Measurements from ENCODE around the gene MARCHF6.
"Not testable (repeated sequence)": the region's sequence is repeated elsewhere in the genome, so short reads cannot be mapped to it uniquely, and the experiment has no call there.

MARCHF6 gene

DNA sequence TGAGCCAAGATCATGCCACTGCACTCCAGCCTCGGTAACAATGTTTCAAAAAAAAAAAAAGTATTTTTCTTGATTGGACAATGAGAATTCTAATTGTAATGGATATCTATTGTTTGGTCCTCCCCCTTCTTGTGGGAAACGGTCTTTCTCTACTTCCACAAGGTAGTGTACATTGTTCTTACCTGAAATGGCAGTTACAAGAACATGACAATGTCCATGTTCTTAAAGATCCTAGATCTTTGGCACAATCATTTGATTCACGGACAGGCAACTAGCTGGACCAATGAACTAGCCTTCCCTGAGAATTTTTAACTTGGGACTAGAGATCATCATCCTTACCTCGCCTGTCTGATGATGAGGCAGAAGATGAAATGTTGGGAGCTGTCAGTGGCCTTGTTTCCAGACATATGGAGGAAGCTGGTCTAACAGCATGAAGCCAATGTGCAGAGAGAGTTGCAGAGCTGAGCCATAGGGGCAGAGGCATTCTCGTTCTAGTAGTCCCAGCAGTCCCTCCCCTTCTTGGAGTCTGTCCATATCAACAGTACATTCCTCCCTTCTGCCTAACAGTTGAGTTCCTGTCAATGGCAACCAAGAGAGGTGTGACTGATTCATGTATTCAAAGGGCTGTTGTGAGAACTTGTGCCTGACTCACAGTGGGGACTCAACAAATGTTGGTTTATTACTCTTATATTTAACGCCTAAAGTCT, 2.1 kb upstream of the MARCHF6 start:
- DNase-seq (ENCODE audit: low read depth in 2 of 2), result no peak

DNA sequence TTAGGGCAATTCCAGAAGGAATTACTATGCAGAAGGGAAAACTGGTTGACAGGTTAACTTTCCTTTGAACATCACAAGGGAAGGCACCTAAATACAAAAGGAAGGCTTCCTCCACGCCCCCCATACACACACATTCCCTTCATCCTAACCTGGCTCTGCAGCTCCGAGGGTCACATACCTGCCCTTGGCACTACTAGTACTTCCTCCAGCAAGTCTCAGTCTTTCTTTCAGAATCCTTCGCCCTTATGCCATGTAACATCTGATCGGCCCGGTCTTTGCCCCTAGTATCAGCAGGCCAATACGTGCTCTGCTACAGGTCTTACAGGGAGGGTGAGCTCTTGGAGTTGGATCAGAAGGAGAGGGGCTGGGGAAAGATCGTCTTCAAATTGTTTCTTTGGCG, 1.6 kb upstream of the MARCHF6 start:
- no peak for DNase-seq (ENCODE audit: low read depth in 2 of 2)

DNA sequence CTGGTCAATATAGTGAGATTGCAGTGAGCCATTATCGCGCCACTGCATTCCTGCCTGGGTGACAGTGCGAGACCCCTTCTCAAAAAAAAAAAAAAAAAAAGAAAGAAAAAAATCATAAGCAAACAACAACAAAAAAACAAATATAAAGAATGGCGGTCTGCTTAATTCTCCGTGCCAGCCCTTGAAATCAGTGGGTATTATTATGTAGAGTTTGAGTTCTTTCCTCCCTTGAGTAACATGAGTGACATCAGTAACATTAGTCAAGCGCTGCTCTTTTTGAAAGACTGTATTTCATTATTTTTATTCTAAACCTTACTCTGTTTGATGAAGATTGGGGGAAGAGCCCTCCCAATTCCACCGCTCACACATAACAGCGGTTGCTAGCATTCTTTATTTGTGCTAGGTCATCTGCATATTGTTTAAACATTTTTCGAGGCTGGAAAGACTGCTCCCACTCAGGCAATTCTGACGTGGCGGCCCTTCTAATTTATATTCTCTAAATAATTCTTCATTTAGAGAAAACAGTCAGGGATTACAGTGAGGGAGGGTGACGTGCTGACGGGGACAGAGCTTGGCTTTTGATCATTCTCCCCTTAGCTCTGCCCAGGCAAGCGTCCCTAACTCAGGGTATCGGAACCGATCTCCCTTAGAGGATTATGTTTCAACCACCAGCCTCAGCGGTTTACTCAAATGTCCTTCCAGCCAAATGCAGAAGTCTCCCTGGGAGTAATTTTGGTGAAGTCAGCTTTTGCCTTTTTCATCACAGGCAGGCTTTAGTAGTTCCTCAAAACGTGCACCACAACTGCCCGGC, 860 bp upstream of the MARCHF6 start:
- DNase-seq (ENCODE audit: low read depth in 2 of 2), result no peak

DNA sequence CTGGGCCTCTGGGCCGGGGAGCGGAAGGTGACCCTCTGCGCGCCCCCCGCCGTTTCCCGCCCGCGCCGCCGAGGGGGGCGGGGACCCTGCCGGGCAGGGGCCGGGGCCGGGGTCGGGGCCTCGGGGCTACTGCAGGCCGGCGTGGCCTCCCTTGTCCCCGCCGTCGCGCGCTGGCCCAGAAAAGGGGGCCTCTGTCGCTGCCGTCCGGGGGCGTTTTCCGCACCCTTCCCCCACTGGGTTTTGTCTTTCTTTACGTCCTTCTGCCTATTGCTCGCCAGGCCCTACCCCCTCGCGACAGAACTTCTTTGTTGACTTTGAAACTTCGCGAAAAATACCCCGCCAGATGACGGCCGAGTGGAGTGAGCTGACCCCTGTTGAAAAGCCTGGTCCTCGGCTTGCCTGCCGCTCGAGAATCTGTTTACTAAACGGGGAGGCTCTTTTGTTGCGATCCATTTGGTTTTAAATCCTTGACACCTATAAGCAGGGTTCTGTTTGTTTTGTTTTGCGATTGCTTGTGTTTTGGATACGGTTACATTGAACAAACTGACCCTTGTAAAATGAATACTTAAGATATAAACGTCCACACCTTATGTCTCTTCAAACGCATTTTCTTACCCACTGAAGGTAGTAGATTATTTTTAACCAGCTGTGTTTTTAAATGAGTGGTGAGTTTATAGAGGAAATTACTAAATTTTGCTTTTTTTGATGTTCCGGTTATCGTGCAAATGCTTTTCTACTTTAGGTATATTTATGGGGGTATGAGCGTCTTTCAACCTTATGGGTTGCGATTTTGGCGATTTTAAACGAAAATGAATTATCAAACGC, 765 bp downstream of the MARCHF6 start:
- no peak for DNase-seq (ENCODE audit: low read depth in 2 of 2)

DNA sequence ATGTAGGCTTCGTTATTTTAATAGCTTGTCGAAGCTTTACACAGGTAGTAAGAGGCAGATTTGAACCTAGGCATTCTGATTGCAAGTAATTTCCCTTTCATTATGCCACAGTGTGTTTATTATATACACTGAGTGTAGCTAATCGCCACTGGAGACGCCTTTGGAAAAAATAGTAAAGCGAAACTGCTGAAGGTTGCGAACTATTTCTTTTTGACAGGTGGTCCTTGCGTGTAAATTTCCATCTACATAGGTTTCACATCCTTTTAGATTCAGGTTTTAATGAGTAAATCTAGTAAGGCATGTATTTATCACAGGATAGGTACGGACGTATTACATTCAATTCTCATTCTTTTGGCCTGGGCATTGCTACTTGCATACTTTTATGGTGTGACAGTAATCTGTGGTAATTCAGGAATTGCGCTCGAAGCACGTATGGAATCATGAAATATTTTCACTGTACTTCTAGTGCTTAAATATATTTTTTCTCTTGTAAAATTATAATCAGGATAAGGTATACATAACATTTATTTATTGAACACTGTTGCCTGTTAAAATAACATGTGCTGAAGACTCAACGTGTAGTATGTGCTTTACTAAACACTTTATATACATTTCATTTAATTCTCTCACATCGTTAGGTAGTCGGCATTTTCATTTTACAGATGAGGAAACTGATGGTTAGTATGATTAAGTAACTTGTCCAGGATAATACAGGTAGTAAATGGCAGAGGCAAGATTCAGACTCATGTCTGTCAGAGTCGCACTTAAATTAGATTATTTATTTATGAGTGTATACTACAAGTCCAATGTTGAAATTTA, 1.8 kb downstream of the MARCHF6 start:
- no peak for DNase-seq (ENCODE audit: low read depth in 2 of 2)

GRCh38 chr5:10358999-10359398, 5.5 kb downstream of the MARCHF6 start:
- no peak for DNase-seq (ENCODE audit: low read depth in 2 of 2)

- DNase-seq (ENCODE audit: low read depth in 2 of 2), result no peak
Observed at GRCh38 chr5:10360686-10361085, 7.2 kb downstream of the MARCHF6 start.

DNA sequence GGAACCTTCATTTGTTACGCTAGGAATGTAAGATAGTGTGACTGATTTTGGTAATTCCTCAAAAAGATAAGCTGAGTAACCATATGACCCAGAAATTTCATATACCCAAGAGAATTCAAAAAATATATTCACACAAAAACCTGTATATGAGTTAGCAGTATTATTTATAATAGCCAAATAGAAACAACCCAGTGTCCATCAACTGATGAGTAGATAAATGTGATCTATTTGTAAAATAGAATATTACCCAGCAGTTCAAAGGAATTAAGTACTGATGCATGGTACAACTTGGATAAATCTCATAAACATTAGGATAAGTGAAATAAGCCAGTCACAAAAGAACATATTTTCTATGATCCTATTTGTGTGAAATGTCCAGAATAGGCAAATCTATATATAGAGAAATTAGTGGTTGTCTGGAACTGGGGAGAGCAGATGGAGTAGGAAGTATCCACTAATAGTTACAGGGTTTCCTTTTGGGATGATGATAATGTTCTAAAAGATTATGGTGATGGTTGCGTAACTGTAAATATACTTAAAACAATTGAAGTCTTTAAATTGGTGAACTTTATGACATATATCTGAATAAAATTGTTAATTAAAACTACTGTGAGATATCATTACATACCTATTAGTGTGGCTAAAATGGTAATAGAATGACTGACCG, 10.2 kb downstream of the MARCHF6 start:
- DNase-seq (ENCODE audit: low read depth in 2 of 2), result no peak

DNA sequence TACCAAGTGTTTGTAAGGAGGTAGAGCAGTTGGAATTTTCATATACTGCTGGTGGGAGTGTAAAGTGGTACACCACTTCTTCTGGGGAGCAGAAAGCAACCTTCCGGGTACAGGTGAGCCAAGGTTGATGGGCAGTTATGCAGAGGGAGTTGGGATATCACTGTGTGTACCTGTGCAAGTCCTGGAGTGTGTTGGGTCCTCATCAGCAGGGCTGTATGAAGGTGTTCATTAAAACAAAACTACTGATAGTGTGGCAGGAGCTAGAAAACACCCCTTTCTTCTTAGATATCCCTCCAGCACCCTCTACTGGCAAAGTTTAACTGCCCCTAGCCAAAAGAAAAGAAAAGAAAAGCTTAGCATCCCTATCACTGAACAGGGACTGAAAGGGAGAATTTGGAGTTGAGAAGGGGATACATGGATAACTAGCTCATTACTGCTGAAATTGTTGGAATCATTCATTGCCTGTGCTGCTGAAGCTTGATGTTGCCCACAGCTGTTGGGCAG, 10.7 kb downstream of the MARCHF6 start:
- DNase-seq (ENCODE audit: low read depth in 2 of 2), result no peak

- no peak for DNase-seq (ENCODE audit: low read depth in 2 of 2)
Observed at GRCh38 chr5:10365782-10366181, 12.3 kb downstream of the MARCHF6 start.

GRCh38 chr5:10366310-10367272, 13.1 kb downstream of the MARCHF6 start:
- no peak for DNase-seq (ENCODE audit: low read depth in 2 of 2)

- no peak for DNase-seq (ENCODE audit: low read depth in 2 of 2)
Observed at GRCh38 chr5:10367579-10367978, 14.1 kb downstream of the MARCHF6 start.

- no peak for DNase-seq (ENCODE audit: low read depth in 2 of 2)
Observed at GRCh38 chr5:10370931-10371330, 17.4 kb downstream of the MARCHF6 start.

GRCh38 chr5:10371369-10371768, 17.9 kb downstream of the MARCHF6 start:
- not testable (repeated sequence) for DNase-seq (ENCODE audit: low read depth in 2 of 2)

- no peak for DNase-seq (ENCODE audit: low read depth in 2 of 2)
Observed at GRCh38 chr5:10372726-10373709, 19.5 kb downstream of the MARCHF6 start.

GRCh38 chr5:10374046-10375022, 20.8 kb downstream of the MARCHF6 start:
- DNase-seq (ENCODE audit: low read depth in 2 of 2), result no peak

DNA sequence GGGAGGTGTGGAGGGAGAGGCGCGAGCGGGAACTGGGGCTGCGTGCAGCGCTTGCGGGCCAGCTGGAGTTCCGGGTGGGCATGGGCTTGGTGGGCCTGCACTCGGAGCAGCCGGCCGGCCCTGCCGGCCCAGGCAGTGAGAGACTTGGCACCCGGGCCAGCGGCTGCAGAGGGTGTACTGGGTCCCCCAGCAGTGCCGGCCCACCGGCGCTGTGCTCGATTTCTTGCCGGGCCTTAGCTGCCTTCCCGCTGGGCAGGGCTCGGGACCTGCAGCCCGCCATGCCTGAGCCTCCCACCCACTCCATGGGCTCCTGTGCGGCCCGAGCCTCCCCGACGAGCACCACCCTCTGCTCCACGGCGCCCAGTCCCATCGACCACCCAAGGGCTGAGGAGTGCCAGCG, 21.7 kb downstream of the MARCHF6 start:
- DNase-seq (ENCODE audit: low read depth in 2 of 2), result not testable (repeated sequence)
